MM.1S (cell line): ENCODE measurements around the gene SRGAP3.

Experiments
- DNase-seq: peaks from one replicate; pipeline ENCODE4 v3.0.0-alpha.2; 2015
- H2AFZ ChIP-seq: fragments of 300-600 bp; sonication (generic); 2 replicates; pipeline ENCODE4 v1.6.0; 2016; ENCODE audit warnings: antibody characterized with exemption, low read length
- H3F3A ChIP-seq: fragments of 300-600 bp; sonication (generic); 2 replicates; pipeline ENCODE4 v1.6.1; 2016; ENCODE audit warnings: mild to moderate bottlenecking, antibody characterized with exemption, low read length, moderate library complexity, mixed read lengths; ENCODE audit not compliant: insufficient read depth
- H3K27ac ChIP-seq: fragments of 300-600 bp; sonication (generic); 2 replicates; pipeline ENCODE4 v1.5.1; 2016; ENCODE audit warnings: mild to moderate bottlenecking, low read length
- H3K27me3 ChIP-seq: fragments of 300-600 bp; sonication (generic); replicated peaks from 2 replicates; pipeline ENCODE4 v1.6.0; 2016; ENCODE audit warnings: low read length; ENCODE audit not compliant: insufficient read depth
- H3K36me3 ChIP-seq: fragments of 300-600 bp; sonication (generic); replicated peaks from 2 replicates; pipeline ENCODE4 v1.6.1; 2016; ENCODE audit warnings: mild to moderate bottlenecking, low read length, mixed read lengths; ENCODE audit not compliant: insufficient read depth
- H3K4me1 ChIP-seq: fragments of 300-600 bp; sonication (generic); 2 replicates; pipeline ENCODE4 v1.6.1; 2016; ENCODE audit warnings: low read length, mixed read lengths
- H3K4me2 ChIP-seq: fragments of 300-600 bp; sonication (generic); 2 replicates; pipeline ENCODE4 v1.6.0; 2016; ENCODE audit warnings: low read depth, low read length
- H3K4me3 ChIP-seq: fragments of 300-600 bp; sonication (generic); 2 replicates; pipeline ENCODE4 v1.5.1; 2016; ENCODE audit warnings: low read length, mixed read lengths
- H3K79me2 ChIP-seq: fragments of 300-600 bp; sonication (generic); 2 replicates; pipeline ENCODE4 v1.6.1; 2016; ENCODE audit warnings: mixed run types, low read length, mixed read lengths
- H3K9ac ChIP-seq: fragments of 300-600 bp; sonication (generic); 2 replicates; pipeline ENCODE4 v1.6.1; 2016; ENCODE audit warnings: low read length, mixed read lengths
- H3K9me2 ChIP-seq: fragments of 300-600 bp; sonication (generic); replicated peaks from 2 replicates; pipeline ENCODE4 v1.6.1; 2016; ENCODE audit warnings: mild to moderate bottlenecking, low read length, mixed read lengths; ENCODE audit not compliant: insufficient read depth
- H3K9me3 ChIP-seq: fragments of 300-600 bp; sonication (generic); replicated peaks from 2 replicates; pipeline ENCODE4 v1.6.1; 2016; ENCODE audit warnings: mild to moderate bottlenecking, low read length, mixed read lengths; ENCODE audit not compliant: insufficient read depth
- H4K20me1 ChIP-seq: fragments of 300-600 bp; sonication (generic); 2 replicates; pipeline ENCODE4 v1.6.1; 2016; ENCODE audit warnings: mild to moderate bottlenecking, low read length, moderate library complexity, mixed read lengths; ENCODE audit not compliant: insufficient read depth
- EZH2 ChIP-seq: fragments of 300-600 bp; sonication (generic); optimal IDR thresholded peaks from 2 replicates; pipeline ENCODE3; 2017; ENCODE audit warnings: low read depth, mild to moderate bottlenecking, antibody characterized with exemption, low read length, mixed read lengths
- EZH2phosphoT487 ChIP-seq: fragments of 300-600 bp; sonication (generic); IDR thresholded peaks from 2 replicates; pipeline ENCODE4 v1.6.1; 2018; ENCODE audit warnings: antibody characterized with exemption, low read length
- TF ChIP-seq, protein P1 (sequence below): fragments of 300-600 bp; sonication (generic); IDR thresholded peaks from 2 replicates; pipeline ENCODE4 v1.5.1; 2016; ENCODE audit warnings: antibody characterized with exemption, low read length, mixed read lengths

SRGAP3 gene

GRCh38 chr3:9139366-9139765 lies 110.1 kb downstream of the SRGAP3 start:
- H3K9me2 ChIP-seq: no peaks in the 10 kb centered on the region
- TF ChIP-seq, protein P1, sequence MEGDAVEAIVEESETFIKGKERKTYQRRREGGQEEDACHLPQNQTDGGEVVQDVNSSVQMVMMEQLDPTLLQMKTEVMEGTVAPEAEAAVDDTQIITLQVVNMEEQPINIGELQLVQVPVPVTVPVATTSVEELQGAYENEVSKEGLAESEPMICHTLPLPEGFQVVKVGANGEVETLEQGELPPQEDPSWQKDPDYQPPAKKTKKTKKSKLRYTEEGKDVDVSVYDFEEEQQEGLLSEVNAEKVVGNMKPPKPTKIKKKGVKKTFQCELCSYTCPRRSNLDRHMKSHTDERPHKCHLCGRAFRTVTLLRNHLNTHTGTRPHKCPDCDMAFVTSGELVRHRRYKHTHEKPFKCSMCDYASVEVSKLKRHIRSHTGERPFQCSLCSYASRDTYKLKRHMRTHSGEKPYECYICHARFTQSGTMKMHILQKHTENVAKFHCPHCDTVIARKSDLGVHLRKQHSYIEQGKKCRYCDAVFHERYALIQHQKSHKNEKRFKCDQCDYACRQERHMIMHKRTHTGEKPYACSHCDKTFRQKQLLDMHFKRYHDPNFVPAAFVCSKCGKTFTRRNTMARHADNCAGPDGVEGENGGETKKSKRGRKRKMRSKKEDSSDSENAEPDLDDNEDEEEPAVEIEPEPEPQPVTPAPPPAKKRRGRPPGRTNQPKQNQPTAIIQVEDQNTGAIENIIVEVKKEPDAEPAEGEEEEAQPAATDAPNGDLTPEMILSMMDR: no peak
- no peak for TF ChIP-seq EZH2
- no peak for TF ChIP-seq EZH2phosphoT487
- no peak overlapping the region for H3K9ac ChIP-seq
- no peak overlapping the region for H3K27ac ChIP-seq
- H3K9me3 ChIP-seq: no peaks in the 10 kb centered on the region
- no peak for DNase-seq
- no peaks in the 10 kb centered on the region for H3K27me3 ChIP-seq
- H3K4me2 ChIP-seq: no peak overlapping the region
- H3K4me1 ChIP-seq: no peaks in the 10 kb centered on the region
- no peaks in the 10 kb centered on the region for H3K36me3 ChIP-seq
- H4K20me1 ChIP-seq: no peaks in the 10 kb centered on the region
- H3K79me2 ChIP-seq: no peaks in the 10 kb centered on the region
- no peak overlapping the region for H3K4me3 ChIP-seq
- H2AFZ ChIP-seq: no peak overlapping the region
- no peaks in the 10 kb centered on the region for H3F3A ChIP-seq

GRCh38 chr3:9137676-9138075 lies 111.8 kb downstream of the SRGAP3 start:
- Histone ChIP-seq H3K4me3 (no peak overlapping the region), H3K4me1 (no peaks in the 10 kb centered on the region), H3K27me3 (no peaks in the 10 kb centered on the region), H2AFZ (no peak overlapping the region), H3K79me2 (no peaks in the 10 kb centered on the region), H3K4me2 (no peak overlapping the region), H4K20me1 (no peaks in the 10 kb centered on the region), H3K36me3 (no peaks in the 10 kb centered on the region), H3K9me2 (no peaks in the 10 kb centered on the region), H3K9me3 (no peaks in the 10 kb centered on the region), H3K27ac (no peak overlapping the region), H3K9ac (no peak overlapping the region), H3F3A (no peaks in the 10 kb centered on the region)
- DNase-seq: no peak
- TF ChIP-seq, protein P1: no peak
- TF ChIP-seq EZH2phosphoT487 (no peak), EZH2 (no peak)

- Histone ChIP-seq H3K4me1 (no peaks in the 10 kb centered on the region), H2AFZ (no peak overlapping the region), H3K36me3 (no peaks in the 10 kb centered on the region), H3K9me2 (no peaks in the 10 kb centered on the region), H3K9ac (no peak overlapping the region), H3K4me3 (no peak overlapping the region), H3K4me2 (no peak overlapping the region), H3K9me3 (no peaks in the 10 kb centered on the region), H3K79me2 (no peaks in the 10 kb centered on the region), H3K27me3 (no peaks in the 10 kb centered on the region), H3K27ac (no peak overlapping the region), H3F3A (no peaks in the 10 kb centered on the region), H4K20me1 (no peaks in the 10 kb centered on the region)
- TF ChIP-seq, protein P1: no peak
- TF ChIP-seq EZH2 (no peak), EZH2phosphoT487 (no peak)
- no peak for DNase-seq
These were observed 112.5 kb downstream of the SRGAP3 start for GRCh38 chr3:9136746-9137465.
